GM18517 (cell line): ENCODE results near the gene DES.

ENCODE experiments used
- ATAC-seq: cut with Tn5 transposase; IDR thresholded peaks from one replicate; pipeline ENCODE4 v1.9.1; 2021; ENCODE audit warnings: mild to moderate bottlenecking, moderate library complexity; ENCODE audit not compliant: unreplicated experiment

Gene DES

DNA sequence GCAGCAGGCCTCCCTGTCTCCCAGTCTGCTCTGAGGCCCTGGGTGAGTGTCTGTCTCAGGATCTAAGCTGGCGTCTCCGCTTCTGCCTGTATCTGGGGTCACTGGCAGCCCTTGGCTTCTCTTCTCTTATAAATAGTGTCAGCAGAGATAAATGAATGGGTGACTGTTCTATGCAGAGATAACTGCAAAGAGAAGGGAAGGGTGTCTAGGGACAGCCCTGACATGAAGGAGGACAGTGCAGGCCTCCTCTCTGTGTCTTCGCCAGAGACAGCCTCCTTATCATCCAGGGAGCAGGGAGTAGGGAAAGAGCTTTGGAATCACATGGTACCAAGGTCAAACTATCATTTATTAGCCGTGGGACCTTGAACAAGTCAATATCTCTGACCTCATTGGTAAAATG, 52.3 kb downstream of the DES start:
- ATAC-seq, result no peak

DNA sequence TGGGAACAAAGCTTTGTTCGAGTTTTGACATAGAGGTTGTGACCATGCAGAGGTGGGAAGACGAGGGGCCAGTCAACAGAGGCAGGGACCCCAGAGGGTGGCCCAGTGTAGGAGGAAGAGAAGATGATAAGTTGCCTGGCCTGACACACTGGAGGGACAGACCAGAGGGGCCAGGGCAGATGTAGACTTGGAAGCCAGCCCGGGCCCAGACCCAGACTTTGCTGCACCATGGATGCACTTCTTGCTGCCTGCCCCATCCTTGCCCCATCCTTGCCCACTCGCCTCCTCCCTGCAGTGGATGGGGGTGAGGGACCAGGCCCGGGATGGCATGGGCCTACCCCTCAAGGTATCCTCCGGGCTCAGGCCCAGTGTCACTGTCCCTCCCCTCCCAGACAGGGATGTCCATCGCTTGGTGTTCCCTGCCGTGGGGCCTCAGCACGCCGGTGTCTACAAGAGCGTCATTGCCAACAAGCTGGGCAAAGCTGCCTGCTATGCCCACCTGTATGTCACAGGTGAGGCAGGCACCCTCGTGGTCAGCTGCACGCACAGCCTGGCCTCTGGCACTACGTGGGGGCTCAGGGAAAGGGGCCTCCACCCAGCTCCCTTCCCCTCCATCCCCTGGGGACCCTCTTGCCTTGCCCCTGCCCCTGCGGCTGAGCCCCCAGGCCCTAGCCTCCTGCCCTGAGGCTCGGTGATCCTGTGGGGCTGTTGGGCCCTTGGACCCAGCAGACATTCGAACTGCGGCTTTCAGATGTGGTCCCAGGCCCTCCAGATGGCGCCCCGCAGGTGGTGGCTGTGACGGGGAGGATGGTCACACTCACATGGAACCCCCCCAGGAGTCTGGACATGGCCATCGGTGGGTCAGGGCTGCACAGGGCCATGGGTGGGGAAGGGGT, 53.5 kb downstream of the DES start:
- ATAC-seq, result no peak

DNA sequence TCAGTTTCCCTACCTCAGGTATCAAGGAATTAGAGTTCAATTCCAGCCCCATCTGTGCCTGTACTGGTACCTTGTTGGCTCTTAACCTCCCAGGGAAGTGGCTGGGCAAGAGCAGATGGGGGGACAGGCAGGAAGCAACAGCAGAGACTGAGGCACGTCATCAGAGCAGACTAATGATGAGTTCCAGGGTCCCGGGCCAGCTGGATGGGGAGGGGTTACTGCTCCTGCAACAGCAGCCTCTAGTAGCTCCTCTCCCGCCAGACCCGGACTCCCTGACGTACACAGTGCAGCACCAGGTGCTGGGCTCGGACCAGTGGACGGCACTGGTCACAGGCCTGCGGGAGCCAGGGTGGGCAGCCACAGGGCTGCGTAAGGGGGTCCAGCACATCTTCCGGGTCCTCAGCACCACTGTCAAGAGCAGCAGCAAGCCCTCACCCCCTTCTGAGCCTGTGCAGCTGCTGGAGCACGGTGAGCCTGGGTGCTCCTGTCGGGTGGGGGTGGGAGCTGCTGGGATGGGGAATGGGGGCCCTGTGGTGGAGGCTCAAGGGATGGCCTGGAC, 54.5 kb downstream of the DES start:
- no peak for ATAC-seq

DNA sequence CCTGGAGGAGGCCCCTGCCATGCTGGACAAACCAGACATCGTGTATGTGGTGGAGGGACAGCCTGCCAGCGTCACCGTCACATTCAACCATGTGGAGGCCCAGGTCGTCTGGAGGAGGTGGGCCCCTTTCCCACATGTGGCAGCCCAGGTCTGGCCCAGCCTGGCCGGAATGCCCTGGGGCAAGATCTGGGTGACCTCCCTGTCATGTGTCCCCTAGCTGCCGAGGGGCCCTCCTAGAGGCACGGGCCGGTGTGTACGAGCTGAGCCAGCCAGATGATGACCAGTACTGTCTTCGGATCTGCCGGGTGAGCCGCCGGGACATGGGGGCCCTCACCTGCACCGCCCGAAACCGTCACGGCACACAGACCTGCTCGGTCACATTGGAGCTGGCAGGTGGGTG, 55.3 kb downstream of the DES start:
- ATAC-seq, result no peak

DNA sequence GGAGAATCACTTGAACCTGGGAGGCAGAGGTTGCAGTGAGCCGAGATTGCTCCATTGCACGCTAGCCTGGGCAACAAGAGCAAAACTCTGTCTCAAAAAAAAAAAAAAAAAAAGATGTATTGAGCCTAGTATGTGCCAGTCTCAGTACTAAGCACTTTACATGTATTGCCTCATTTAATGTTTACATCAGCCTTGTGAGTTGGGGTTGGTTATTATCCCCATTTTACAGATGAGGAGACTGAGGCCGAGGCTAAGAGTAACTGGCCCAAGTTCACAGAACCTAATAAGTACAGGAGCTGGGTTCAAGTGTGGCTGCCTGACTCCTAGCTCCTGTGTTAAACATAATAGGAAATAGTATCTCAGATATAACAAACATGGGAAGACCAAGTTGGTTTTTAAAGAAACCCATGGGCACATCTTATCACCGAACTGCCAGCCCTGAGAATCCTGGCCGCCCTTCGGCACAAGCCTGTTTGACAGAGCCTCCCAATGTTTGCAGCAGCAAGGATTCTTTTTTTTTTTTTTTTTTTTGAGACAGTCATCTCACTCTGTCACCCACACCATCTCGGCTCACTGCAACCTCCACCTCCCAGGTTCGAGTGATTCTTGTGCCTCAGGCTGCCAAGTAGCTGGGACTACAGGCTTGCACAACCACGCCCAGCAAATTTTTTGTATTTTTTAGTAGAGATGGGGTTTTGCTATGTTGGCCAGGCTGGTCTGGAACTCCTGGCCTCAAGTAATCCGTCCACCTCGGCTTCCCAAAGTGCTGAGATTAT, 56.3 kb downstream of the DES start:
- ATAC-seq, result no peak

DNA sequence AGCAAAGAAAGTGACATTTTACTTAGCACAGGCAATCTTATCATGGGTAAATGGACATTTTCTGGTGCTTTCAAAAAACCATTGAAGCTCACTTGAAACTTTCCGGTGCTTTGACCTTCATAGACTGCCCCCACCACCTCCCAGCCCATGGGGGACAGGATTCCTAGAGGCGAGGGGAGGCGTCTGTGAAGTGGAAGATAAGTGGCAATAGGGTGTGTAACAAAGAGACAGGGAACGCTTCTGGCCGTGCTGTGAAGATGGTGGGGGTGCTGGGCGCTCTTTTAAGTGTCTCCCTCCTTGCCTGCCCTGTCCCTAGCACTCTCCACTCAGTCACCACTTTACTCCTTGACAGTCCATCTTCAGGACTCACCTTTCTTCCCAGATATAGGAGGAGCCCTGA, 57.1 kb downstream of the DES start:
- no peak for ATAC-seq

DNA sequence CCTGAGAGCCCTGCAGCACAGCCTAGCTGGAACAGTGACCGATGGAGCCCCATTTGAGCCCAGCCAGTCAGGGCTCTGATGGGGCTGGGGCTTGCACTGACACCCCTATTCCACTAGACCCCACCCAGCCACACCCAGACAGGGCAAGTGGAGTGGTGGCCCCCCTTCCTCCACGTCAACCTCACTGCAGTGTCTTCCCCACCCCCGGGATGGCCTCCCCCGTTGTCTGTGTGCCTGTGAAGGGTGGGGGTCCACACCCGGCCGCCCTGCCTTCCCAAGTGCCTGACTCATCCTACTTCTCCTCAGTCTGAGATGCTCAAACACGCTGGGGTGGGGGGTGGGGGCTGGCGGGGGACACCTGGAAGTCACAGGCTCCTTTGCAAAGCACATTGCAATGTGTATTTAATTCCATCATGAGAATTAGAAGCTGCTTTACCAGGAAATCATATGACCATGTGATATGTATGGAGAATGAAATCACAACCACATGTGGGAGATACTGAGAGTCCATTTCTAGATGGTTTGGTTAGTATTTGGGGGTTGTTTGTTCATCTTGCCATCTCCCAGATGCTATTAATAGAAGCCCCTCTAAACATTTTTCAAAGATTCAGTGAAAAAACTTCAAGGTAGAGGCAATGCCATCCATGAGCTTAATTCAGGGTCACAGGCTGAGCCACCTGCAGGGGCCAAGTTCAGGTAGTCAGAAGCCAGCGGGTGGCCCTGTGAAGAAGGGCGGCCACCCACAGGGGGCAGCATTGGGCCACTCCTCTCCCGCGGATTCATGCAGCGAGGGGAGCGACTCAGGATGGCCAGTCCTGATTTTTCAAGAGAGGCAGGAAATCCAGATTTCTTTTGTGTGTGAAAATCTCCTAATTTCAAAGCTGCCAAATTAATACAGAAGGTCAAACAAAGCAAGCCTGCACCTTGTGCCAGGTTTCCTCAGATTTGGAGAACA, 57.8 kb downstream of the DES start:
- ATAC-seq, result no peak
